NK-92 (cell line): ENCODE measurements around the gene TMEM202.
"Not testable (repeated sequence)": the region's sequence is repeated elsewhere in the genome, so short reads cannot be mapped to it uniquely, and the experiment has no call there.

Experiments used
- DNase-seq: peaks from one replicate; lab custom pipeline; 2025; ENCODE audit not compliant: unreplicated experiment; lab: John Stamatoyannopoulos, UW

TMEM202 gene

GRCh38 chr15:72398648-72399047, 543 bp downstream of the TMEM202 start:
- no peak for DNase-seq

DNA sequence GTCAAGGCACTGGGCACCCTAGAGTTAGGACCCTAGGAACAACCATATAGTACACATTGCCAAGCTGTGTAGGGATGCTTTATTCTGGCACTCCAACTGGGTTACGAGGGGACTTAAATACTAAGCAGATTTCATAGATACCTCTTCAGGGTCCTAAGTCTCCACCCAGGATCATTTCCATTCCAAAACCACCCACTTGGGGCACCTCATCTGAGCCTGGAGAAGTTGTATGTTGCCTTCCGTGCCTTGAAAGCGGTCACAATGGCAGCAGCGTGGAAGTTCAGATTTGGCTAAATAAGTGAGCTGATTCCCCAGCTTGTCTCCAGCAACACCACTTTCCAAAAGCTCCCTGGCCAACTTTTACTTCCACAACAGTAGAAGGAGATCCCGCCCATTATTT, 4.6 kb downstream of the TMEM202 start:
- no peak for DNase-seq

DNA sequence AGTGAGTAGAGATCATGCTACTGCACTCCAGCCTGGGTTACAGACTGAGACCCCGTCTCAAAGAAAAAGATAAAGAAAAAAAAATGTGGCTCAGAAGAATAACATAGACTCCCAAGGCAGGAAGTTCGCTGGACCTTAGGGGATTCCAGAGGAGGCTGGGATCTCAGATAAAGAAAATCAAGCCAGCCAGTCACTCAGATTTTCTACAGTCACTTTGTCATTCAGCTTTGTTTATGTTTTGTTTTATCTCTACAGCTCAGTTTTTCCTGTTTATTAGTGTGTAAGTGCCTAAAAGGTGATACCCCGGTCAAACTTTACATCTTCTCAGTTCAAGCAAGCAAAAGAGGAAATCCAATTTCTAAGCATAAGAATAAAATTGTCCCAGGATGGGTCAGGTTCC, 6.3 kb downstream of the TMEM202 start:
- no peak for DNase-seq

DNA sequence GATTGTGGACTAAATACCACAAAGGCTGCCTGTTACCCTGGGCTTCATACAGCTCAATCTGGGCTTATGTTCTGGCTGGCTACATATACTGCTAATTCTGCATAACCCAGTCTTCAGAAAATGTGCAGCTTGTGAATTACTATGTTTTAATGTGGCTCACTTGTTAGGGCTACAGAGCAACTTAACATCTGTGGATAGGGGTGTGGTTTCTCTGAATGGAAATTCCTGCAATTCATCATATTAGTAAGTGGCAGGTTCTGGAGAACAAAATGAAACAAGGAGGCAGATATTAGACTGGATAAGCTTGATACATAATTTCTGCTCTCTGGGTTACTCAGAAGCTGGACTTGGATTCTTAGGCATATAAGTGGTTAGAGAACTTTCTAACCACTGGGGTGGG, 6.7 kb downstream of the TMEM202 start:
- no peak for DNase-seq

DNA sequence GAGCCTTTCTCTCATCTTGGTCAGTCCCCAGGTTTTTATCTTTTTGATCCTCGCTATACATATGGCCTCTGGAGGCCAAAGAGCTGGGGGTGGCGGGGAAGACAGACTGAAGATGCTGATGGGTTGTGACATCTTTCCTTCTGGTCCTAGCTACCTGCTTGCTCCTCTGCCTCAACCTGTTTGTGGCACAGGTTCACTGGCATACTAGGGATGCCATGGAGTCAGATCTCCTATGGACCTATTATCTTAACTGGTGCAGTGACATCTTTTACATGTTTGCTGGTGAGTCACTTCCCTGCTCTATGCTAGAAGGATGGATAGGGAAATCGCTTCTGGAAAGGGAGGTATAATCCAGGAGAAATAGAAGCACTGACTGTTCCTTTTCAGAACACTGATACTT, 8.8 kb downstream of the TMEM202 start:
- DNase-seq, result no peak

GRCh38 chr15:72411111-72411510, 13.0 kb downstream of the TMEM202 start:
- DNase-seq, result no peak

- no peak for DNase-seq
Measured at GRCh38 chr15:72411544-72411943, 13.4 kb downstream of the TMEM202 start.

DNA sequence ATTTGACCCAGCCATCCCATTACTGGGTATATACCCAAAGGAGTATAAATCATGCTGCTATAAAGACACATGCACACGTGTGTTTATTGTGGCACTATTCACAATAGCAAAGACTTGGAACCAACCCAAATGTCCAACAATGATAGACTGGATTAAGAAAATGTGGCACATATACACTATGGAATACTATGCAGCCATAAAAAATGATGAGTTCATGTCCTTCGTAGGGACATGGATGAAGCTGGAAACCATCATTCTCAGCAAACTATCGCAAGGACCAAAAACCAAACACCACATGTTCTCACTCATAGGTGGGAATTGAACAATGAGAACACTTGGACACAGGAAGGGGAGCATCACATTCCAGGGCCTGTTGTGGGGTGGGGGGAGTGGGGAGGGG, 15.2 kb downstream of the TMEM202 start:
- not testable (repeated sequence) for DNase-seq

DNA sequence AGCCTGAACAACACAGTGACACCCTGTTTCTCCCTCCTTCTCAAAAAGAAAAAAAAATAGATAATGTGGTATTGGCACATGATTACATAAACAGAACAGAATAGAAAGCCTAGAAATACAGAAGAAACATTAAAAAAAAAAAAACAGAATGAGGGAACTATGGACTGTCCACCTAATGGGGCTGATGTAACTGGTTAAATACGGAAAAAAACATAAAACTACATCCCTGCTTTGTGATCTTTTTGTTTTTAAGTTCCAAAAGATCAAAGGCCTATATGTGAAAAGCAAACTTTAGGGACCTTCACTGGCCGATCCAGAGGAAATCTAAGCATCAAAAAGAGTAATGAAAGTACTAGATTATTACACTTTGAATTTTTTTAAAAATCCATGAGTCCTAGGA, 17.2 kb downstream of the TMEM202 start:
- DNase-seq, result no peak

GRCh38 chr15:72419768-72420167, 21.7 kb downstream of the TMEM202 start:
- not testable (repeated sequence) for DNase-seq

GRCh38 chr15:72420576-72420975, 22.5 kb downstream of the TMEM202 start:
- DNase-seq, result no peak

- no peak for DNase-seq
Measured at GRCh38 chr15:72421484-72421883, 23.4 kb downstream of the TMEM202 start.

DNA sequence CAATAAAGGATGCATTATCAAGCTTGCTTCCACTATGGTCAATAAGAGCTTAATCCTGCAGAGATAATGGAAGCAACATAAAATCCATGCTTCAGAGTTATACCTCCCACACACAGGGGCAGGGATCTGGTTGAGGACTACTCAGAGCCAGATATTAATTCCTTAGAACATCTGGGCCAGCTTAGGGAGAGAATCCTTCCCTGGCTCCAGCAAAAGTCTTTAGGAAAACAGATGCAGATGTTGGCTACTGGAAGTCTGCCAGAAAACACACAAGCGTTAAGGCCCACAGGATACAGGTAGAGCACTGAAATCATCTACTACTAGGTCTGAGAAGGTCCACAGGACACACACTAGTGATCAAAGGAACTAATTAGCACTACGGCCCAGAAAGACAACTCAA, 25.2 kb downstream of the TMEM202 start:
- no peak for DNase-seq

DNA sequence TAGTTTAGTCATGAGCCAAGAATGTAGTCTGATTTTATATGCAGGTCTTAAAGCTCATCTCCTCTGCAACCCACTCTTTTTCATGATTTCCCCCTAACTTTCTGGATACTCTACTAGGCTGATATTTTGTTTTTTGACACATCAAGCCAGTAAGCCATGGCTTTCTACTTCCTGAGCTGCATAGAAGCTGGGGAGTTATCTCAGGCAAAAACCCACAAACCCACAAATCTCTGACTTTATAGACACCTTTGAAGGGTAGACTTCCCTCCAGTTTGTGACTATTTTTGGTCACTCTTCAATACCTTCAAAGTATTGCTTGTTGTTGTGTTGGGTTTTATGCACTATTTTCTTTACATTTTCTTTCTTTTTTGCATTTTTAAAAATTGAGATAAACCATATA, 28.6 kb downstream of the TMEM202 start:
- DNase-seq, result no peak

DNA sequence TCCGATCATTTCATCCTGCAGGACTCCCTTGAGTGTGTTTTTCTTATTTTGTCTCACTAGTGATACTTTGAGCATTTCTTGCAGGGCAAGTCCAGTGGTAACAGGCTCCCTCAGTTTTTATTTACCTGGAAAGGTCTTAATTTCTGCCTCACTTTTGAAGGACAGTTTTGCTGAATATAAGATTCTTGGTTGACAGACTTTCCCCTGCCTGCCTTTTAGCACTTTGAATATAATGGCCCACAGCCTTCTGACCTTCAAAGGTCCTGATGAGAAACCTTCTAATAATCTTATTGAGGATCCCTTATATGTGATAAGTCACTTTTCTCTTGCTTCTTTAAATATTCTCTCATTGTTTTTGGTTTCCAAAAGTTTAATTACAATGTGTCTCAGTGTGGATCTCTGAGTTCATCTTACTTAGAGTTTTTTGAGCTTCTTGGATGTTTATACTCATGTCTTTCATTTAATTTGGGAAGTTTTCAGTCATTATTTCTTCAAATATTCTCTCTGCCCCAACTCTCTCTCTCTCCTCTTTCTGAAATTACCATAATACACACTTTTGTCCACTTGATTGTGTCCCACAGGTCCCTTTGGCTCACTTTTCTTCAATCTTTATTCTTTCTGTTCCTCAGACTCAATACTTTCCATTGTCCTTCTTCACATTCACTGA, 39.7 kb downstream of the TMEM202 start:
- no peak for DNase-seq

- not testable (repeated sequence) for DNase-seq
Measured at GRCh38 chr15:72442848-72443247, 44.7 kb downstream of the TMEM202 start.

DNA sequence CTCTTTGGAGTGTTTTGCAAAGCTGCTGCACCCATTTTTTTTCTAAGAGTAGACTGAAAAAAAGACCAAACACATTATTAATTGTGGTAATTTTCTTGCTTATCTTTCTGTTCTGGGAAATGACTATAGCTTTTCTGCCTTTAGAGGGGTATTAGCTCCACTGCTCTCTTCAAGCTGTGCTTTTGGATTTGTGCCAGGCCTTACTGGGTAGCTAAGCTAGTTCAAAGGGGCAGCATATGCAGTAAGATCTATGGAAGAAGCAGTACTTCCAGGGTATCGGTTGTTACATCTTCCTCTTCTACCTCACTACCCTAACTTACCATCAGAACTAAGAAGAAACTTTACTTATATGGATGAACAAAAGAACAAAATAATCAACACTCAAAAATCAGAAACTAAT, 47.3 kb downstream of the TMEM202 start:
- DNase-seq, result no peak

DNA sequence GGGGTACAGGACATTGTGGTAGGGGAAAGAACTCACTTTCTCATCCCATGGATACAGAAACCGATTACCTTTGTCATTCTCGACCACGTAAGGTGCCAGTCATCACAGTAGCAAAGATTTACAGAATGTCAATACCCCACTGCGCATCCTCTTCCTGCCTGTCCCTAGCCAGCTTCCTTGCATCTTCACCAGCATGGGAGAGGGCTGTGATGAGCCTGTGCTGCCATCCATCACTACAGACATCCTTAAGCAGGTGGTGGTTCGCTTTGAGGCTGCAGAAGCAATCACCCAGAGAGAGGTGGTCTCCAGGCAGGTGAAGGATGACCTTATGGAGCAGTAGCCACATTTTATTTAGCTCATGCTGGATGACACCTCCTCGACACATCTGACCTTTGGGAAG, 52.7 kb downstream of the TMEM202 start:
- no peak for DNase-seq

- DNase-seq, result no peak
Measured at GRCh38 chr15:72451224-72451623, 53.1 kb downstream of the TMEM202 start.

- DNase-seq, result no peak
Measured at GRCh38 chr15:72456684-72457083, 58.6 kb downstream of the TMEM202 start.
